GM18907 (cell line): ENCODE measurements around the gene SEMA3G.

Experiments used
- ATAC-seq: cut with Tn5 transposase; IDR thresholded peaks from one replicate; pipeline ENCODE4 v1.9.1; 2021; ENCODE audit warnings: mild to moderate bottlenecking, moderate library complexity; ENCODE audit not compliant: unreplicated experiment

Gene SEMA3G

GRCh38 chr3:52454938-52455282, 10.0 kb upstream of the SEMA3G start:
- ATAC-seq = peak; percentile 6

DNA sequence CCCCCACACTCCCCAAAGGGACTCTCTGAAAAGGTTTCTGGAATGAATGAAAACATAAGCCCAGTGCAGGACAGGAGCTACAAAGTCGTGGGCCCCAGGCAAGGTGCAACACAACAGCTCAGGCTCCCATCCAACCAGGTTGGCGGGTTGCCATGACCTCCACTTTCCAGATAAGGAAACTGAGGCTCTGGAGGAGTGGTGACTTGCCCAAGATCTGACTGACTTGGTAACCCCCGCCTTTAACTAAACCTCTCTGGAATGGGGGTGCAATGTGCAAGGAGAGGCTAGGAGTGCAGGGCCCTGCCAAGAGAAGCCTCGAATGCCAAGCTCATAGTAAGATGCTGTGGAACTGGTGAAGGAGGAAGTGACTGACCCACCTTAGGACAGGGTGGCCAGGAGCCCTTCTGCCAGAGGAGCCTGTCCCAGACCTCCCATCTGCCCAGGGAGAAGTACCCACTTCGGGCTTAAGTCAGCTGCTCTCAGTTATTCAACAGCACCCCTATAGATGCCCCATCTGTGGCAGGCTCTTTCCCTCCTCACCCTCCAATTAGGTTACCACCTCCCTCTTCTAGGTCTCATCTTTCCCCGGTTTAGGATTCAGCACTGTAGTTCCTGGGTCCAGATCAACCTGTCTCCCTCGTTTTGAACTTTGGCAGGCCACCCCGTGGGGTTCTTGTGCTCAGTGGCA, 9.5 kb upstream of the SEMA3G start:
- ATAC-seq = no peak

GRCh38 chr3:52453496-52454249, 8.8 kb upstream of the SEMA3G start, which contains the start of gene TNNC1:
TSS of gene TNNC1 (minus strand) at chr3:52454041. CDS start at chr3:52454015, 26 bp downstream.
- no peak for ATAC-seq

GRCh38 chr3:52452570-52453221, 7.8 kb upstream of the SEMA3G start:
- ATAC-seq = no peak

- no peak for ATAC-seq
Observed at GRCh38 chr3:52452126-52452525, 7.2 kb upstream of the SEMA3G start.

GRCh38 chr3:52451237-52452083, 6.6 kb upstream of the SEMA3G start:
- ATAC-seq = no peak

DNA sequence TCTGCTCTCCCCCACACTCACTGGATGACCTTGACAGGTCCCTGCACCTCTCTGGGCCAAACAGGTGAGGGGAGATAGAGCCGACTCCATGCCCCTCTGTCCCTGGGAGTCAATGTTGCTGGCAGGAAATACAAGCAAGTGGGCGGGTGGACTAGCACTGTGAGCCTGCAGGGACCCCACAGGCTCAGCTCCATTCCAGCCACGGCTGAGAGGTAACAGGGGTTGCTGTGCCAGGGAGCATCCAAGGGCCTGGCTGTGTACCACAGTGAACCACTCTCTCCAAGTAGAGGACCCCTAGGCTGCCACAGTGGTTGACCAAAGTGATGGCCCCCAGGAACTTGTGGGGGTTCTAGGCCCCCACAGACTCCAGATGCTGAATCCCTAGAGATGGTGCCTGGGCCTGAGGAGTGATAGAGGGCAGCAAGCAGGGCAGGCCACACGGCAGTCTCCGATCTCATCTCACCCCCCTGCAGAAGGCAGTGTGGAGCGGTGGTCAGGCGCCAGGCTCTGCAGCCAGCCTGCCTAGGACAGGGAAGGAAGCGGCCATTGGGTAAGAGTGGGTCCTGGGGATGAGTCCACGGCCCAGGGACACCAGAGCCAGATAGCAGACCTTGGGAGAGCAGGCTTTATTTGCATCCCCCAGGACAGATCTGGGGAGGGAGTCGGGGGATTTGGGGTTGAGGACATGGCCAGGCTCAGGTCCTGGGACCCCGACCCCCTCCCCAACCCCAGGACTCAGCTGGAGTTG, 5.8 kb upstream of the SEMA3G start:
- no peak for ATAC-seq

DNA sequence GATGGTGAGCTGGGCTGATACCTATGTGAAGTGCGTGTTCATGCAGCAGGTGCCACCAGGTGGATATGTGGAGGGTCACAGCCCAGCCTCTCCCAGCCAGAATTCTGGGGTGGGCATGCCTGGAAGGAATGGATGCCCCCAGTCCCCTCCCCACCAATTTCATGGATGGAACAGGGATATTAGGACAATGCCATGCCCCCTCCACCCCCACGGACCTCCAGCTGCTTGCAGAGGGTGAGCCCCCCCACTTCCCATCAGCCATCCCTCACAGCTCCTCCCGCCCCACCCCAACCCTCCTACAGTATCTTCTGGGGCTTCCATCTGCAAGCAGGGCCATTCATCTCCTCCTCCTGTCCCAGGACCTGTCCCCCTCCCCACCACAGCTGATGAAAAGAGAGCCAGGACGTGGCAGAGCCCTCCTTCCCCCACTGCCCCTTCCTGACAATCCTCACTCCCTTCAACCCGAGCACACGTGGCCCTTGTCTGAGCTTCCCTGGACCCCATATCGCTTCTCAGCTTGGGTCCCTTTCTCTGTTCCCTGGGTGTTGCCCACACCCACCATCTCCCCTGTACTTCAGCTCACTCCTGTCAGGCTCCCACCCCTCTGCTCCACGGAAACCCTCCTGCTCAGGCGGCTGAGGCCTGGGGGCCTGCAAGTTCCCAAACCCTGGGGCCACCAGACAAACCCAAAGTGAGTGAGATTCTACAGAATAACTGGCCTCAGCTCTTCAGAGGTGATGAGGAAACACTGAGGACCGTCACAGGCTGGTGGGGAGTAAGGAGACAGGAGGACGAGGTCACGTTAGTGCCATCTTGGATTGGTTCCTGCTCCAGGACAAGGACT, 2.8 kb upstream of the SEMA3G start:
- ATAC-seq = no peak

- ATAC-seq = no peak
Observed at GRCh38 chr3:52446631-52447511, 2.0 kb upstream of the SEMA3G start.

GRCh38 chr3:52446042-52446441, 1.1 kb upstream of the SEMA3G start:
- ATAC-seq = no peak

- ATAC-seq = no peak
Observed at GRCh38 chr3:52443791-52444687, 864 bp downstream of the SEMA3G start.

DNA sequence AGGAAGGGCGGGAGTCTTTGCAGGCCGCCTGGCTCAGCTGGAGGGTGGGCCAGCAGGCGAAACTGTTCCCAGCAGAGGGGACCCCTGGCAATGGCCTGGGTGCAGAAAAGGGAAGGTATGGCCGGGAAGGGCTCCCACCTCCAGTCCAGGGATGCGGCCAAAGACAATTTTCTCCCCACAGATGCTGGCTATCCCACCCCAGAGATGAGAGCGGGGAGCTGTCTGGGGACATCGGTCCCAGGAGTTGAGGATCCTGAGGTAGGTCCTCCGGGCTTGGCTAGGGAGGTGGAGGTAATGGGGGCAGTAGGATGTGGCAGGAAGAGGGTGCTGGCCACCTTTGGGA, 1.7 kb downstream of the SEMA3G start:
- ATAC-seq = no peak

GRCh38 chr3:52442409-52443267, 2.3 kb downstream of the SEMA3G start:
- ATAC-seq = no peak

GRCh38 chr3:52441772-52442332, 3.1 kb downstream of the SEMA3G start:
- no peak for ATAC-seq

DNA sequence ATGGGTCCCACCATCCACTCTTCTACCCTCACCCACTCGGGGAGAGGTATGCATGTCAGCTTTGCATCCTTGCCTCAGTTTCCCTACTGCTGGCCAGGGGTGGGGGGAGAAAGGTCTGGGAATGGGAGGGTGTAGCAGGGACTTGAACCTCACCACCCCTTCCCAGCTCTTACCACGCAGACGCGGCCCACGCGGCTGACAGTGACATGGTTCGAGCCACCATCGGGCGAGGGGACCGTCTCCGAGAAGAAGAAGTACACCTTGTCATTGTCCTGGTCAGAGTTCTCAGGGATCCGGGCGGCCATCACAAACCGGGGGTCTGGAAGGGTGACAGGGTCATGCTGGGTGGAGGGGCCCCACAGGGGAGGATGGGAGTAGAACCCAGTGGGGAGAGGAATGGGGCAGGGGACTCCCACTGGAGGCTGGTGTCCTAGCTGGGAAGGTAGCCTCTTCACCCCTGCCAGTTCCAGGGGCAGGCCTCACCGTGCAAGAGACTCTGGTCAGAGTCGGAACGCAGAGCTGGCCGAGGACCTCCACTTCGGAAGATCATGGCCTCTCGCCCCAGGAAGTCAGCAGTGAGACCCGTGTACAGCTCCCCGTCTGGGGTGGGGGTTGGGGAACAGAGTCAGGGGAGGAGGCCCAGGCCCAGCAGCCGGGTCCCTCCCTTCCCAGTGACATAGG, 3.7 kb downstream of the SEMA3G start:
- no peak for ATAC-seq

DNA sequence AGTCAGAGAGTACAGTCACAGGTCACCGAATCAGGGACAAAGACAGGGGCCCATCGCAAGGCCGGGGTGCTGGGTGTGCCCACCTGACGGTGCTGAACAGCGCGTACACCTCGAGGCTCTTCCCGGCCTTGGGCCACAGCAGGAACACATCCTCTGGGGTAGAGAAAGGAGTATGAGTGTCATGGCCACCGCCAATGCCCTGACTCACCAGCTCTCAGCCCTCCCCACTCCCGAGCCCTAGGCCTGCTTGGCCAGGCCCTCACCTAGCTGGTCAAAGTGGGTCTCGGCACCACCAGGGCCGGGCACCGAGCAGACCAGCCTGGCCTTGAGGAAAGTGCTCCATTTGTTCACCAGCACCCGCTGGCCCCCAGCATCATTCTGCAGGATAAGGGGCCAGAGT, 4.2 kb downstream of the SEMA3G start:
- no peak for ATAC-seq
